DMS153 treated with DMSO at 0.1 percent for 48 hours (cell line): Measurements from ENCODE around the gene ULK2.

ENCODE experiments used
- DNase-seq: peaks from one replicate; lab custom pipeline; 2025; ENCODE audit not compliant: unreplicated experiment; lab: John Stamatoyannopoulos, UW

Gene ULK2

DNA sequence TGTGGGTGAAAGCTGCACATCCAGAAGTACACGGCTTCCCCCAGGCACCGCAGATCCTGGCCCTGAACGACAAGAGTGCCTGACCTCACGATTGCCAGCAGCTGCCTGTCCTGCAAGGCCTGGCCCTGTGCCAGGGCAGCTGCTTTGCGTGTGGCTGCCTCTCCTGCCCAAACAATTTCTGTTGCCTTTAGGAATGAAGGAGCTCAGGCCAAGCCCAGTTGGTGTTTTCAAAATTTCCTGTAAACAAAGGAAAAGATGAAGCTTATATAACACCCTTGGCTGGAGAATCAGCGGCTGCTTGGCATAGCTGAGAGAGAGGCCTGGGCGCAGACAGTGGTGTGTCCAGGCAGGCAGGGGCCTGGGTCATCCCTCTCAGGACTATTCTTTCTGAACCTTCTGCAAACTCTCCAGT lies 139.6 kb downstream of the ULK2 start:
- DNase-seq: peak; percentile 33

DNA sequence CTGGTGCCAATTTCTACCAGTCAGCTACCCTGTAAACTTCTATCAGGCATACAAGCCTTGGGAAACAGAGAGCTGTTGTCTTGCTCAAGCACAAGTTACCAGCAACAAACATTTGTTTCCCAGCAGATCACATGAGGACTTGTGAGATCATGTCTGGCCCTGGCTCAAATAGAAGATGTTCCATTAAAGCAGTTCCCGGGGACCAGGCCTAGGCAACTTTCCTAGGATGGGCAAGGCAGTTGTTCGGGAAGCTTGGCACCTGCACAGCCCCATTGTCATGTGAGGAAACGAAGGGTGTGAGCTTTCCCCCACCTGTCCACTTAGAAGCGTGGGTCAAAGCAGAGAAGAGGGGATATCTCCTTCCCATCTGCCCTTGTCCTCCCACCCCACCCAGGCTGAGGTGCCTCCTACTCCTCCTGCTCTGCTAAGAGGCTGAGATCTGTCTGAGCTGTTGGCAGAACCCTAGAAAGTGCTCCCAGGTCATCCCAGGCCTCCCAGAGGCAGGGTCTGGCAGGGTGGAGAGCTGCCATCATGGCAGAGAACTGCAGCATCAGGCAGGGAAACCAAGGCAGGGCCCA lies 140.1 kb downstream of the ULK2 start:
- DNase-seq: no peak

DNA sequence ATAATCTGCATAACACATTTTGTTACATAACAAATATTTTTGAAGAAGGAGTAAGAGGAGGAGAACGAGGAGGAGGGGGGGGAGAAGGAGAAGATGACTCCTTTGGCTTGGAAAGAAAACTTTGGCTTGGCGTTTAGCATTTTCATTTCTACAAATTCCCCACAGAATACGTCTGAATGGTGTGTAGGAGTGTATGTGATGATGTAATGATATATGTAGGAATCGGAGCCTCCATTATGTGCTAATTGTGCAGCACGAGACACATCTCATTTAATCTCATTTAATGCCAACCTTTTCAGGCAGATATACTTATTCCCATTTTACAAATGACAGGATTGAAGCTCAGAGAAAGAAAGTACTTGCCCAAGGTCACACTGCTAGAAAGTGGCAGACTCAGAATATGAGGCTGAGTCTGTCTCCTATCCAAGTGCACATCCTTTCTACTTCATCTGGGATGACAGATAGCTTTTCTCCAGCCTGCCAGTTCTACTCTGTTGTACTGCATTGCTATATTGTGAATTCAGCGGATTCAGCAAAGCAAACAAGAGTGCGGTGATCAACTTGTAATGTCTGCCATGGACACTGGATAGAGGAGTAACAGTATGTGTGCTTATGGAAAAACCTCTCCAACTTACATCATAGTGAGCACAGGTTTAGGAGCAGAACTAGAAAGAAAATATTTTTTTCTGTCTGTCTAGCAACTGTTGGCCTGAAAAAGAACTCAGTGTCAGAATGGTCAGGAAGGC lies 140.9 kb downstream of the ULK2 start:
- DNase-seq: no peak

DNA sequence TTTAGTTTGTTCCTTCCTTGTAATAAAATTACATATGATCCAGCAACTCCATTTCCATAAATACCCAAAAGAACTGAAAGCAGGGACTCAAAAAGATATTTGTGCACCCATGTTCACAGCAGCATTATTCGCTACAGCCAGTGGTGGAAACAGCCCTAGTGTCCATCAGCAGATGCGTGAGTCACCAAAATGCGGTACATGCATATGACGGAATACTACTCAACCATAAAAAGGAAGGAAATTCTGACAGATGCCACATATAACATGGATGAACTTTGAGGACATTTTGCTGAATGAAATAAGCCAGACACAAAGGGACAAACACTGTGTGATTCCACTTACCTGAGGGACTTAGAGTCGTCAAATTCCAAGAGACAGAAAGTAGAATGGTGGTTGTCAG lies 142.2 kb downstream of the ULK2 start:
- DNase-seq: no peak

DNA sequence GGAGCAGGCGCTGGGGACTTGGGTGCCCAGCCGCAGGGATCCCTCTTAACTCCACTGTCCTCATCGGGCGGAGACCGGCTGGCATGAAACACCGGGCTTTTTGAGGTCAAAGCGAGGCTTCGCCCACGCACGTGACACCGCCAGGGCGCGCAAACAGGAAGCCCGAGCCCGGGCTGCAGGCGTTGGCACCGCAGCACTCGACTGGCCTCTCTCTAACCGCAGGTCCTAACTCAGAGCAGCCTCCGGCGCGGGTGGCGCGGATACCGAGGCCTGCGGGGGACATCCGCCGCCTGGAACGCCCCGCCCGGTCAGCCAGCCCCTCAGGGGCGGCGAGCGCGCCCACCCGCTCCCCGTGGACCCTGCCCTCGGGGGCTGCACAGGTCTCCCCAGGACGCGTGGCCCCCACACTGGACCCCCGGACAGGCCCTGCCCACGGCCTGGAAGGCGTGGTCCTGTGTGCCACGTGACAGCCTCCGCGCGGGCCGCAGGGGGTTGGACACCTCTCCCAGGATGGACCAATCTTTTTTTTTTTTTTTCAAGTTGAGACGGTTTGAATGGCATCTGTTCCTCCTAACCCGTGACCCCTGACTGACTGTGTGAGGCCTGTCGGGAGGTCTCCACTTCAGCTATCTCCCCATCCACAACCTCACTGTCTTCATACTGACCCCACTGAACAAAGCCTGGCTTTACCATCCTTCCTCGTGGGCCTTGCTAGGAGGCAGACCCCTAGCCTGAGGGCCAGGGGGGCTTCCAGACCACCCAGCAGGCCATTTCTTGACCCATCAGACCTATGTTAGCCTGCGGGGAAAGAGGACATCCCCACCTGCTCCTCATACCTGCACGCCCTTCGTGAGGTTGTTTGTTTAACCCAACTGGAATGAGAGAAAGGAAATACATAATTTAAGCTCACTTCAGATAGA lies 143.0 kb downstream of the ULK2 start:
- DNase-seq: no peak

DNA sequence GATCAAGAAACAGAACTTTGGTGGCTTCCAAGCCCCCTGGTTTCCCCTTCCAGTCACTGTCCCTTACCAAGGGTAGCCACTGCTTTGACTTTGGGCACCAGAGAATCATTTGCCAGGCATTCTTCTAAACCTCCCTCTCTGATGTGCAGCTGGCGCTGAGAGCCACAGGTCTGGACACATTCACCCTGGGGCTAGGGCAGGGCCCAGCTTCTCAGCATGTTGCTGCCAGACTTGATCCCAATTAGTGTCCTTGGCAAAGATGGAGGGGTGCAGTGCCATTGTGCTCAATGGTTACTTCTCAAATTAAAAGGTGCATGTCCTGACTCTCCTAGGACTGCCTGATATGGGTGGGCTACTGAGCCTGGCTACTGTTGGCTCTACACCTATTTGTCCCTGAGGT lies 143.8 kb downstream of the ULK2 start:
- DNase-seq: no peak
